ENCODE measurements around the gene FAM168A. TPM values are rescaled to one million over a fixed set of nuclear protein-coding genes. Genes with fewer than 3 reads are reported as not detected.

Gene FAM168A
- total RNA-seq, 2 donors from 2014 or later, result 34.0 to 36.0 TPM

GRCh38 chr11:73400293-73400692 is 197.6 kb downstream of the FAM168A start:
- Histone ChIP-seq H3K9me3 (no peaks in the 10 kb centered on the region), H3K4me1 (ENCODE audit: control insufficient read depth in 1 of 2, low read depth in 2 of 2) (peaks cover 3 to 15% of the 10 kb centered on the region in 2 donors), H3K27ac (no peak overlapping the region), H3K27me3 (replicated peaks; ENCODE audit: insufficient read depth) (no peaks in the 10 kb centered on the region), H3K36me3 (no peaks in the 10 kb centered on the region), H3K4me3 (no peak overlapping the region)
- TF ChIP-seq, protein P1, sequence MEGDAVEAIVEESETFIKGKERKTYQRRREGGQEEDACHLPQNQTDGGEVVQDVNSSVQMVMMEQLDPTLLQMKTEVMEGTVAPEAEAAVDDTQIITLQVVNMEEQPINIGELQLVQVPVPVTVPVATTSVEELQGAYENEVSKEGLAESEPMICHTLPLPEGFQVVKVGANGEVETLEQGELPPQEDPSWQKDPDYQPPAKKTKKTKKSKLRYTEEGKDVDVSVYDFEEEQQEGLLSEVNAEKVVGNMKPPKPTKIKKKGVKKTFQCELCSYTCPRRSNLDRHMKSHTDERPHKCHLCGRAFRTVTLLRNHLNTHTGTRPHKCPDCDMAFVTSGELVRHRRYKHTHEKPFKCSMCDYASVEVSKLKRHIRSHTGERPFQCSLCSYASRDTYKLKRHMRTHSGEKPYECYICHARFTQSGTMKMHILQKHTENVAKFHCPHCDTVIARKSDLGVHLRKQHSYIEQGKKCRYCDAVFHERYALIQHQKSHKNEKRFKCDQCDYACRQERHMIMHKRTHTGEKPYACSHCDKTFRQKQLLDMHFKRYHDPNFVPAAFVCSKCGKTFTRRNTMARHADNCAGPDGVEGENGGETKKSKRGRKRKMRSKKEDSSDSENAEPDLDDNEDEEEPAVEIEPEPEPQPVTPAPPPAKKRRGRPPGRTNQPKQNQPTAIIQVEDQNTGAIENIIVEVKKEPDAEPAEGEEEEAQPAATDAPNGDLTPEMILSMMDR (IDR thresholded peaks at IDR 0.05), result no peak
- no peak for DNase-seq (ENCODE audit: low spot score)
- no peak for ATAC-seq (ENCODE audit: insufficient number of reproducible peaks, low FRiP score, low read depth)

GRCh38 chr11:73399636-73400035 is 198.3 kb downstream of the FAM168A start:
- TF ChIP-seq, protein P1 (IDR thresholded peaks at IDR 0.05), result no peak
- Histone ChIP-seq H3K36me3 (no peaks in the 10 kb centered on the region), H3K4me1 (ENCODE audit: control insufficient read depth in 1 of 2, low read depth in 2 of 2) (peaks cover 3 to 15% of the 10 kb centered on the region in 2 donors), H3K4me3 (no peak overlapping the region), H3K27me3 (replicated peaks; ENCODE audit: insufficient read depth) (no peaks in the 10 kb centered on the region), H3K9me3 (no peaks in the 10 kb centered on the region), H3K27ac (no peak overlapping the region)
- no peak for ATAC-seq (ENCODE audit: insufficient number of reproducible peaks, low FRiP score, low read depth)
- no peak for DNase-seq (ENCODE audit: low spot score)

DNA sequence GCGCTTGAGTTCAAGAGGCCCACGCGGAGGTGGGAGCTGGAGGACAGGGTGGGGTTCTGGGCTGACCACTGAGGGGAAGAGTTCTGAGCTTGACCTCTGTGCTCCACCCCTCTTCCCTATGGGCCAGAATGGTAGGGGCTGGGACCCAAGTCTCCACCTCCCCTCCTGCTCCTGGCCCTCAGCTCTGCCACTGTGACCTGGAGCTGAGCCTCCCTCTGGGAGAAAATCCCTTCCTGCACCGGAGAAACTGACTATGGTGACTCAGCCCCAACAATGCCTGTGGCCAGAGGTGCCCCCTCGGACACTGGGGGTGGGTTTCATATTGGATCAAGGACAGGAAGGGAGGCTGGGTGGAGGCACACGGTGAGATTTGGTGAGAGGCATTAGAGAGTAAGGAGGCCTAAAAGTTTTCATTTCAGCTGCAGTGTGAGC is 198.7 kb downstream of the FAM168A start:
- no peak for DNase-seq (ENCODE audit: low spot score)
- H3K4me1 ChIP-seq (ENCODE audit: control insufficient read depth in 1 of 2, low read depth in 2 of 2), result peaks cover 3 to 15% of the 10 kb centered on the region in 2 donors

DNA sequence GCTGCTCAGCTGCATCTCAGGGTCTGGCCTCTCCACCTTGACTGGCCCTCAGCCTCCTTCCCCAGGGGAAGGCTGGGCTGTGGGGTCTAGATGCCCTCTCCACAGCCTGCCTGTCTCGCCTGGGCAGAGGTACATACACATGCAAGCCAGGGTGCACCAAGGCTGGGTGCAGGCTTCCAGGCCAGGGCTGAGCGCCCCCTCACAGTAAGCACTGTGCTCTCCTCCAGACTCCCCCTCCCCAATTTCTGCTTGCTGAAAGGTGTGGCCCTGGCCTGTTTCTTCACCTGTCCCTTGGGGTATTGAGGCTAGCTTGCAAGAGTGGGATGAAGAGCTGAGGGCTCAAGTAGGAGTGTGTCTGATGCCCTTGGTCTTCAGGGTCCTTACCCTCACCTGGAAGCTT is 199.2 kb downstream of the FAM168A start:
- Histone ChIP-seq H3K36me3 (no peaks in the 10 kb centered on the region), H3K27ac (no peak overlapping the region), H3K9me3 (no peaks in the 10 kb centered on the region), H3K4me3 (no peak overlapping the region), H3K27me3 (replicated peaks; ENCODE audit: insufficient read depth) (no peaks in the 10 kb centered on the region), H3K4me1 (ENCODE audit: control insufficient read depth in 1 of 2, low read depth in 2 of 2) (peaks cover 3 to 15% of the 10 kb centered on the region in 2 donors)
- ATAC-seq (ENCODE audit: insufficient number of reproducible peaks, low FRiP score, low read depth) (no peak), DNase-seq (ENCODE audit: low spot score) (no peak)
- TF ChIP-seq, protein P1 (IDR thresholded peaks at IDR 0.05), result no peak

More for the DNA sequence above, 198.7 kb downstream of the FAM168A start:
- no peaks in the 10 kb centered on the region for H3K9me3 ChIP-seq
- H3K4me3 ChIP-seq, result no peak overlapping the region
- TF ChIP-seq, protein P1 (IDR thresholded peaks at IDR 0.05), result no peak
- ATAC-seq (ENCODE audit: insufficient number of reproducible peaks, low FRiP score, low read depth), result no peak
- no peaks in the 10 kb centered on the region for H3K36me3 ChIP-seq
- H3K27me3 ChIP-seq (replicated peaks; ENCODE audit: insufficient read depth), result no peaks in the 10 kb centered on the region
- no peak overlapping the region for H3K27ac ChIP-seq

DNA sequence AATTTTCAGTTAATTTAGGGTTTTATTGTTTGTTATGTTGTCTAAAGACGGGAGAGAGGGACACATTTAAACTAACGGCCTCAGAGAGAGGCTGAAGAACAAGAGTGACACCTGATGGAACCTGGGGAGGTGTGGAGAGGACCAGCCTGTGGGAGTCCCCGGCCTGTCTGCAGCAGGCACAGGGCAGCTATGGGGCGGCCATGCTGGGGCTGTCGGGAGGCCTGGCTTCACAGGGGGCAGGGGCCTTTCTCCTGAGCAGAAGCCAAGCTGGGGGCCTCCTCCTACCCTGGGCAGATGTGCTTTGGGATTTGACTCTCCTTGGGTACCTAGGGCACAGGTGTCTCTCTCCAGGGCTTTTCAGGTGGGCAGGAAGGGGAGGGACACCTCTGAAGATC is 199.8 kb downstream of the FAM168A start:
- H3K36me3 ChIP-seq, result no peaks in the 10 kb centered on the region
- ATAC-seq (ENCODE audit: insufficient number of reproducible peaks, low FRiP score, low read depth) (no peak), DNase-seq (ENCODE audit: low spot score) (no peak)
- H3K27ac ChIP-seq, result no peak overlapping the region
- peaks cover 3 to 15% of the 10 kb centered on the region in 2 donors for H3K4me1 ChIP-seq (ENCODE audit: control insufficient read depth in 1 of 2, low read depth in 2 of 2)
- no peak overlapping the region for H3K4me3 ChIP-seq
- H3K27me3 ChIP-seq (replicated peaks; ENCODE audit: insufficient read depth), result no peaks in the 10 kb centered on the region
- TF ChIP-seq, protein P1 (IDR thresholded peaks at IDR 0.05), result no peak
- no peaks in the 10 kb centered on the region for H3K9me3 ChIP-seq
